HG03196 (cell line): ENCODE data around the gene C5AR2.
"Not testable (repeated sequence)": the region's sequence is repeated elsewhere in the genome, so short reads cannot be mapped to it uniquely, and the experiment has no call there.

Source experiments
- ATAC-seq: cut with Tn5 transposase; IDR thresholded peaks from one replicate; pipeline ENCODE4 v1.9.1; 2021; ENCODE audit not compliant: unreplicated experiment

The C5AR2 gene

DNA sequence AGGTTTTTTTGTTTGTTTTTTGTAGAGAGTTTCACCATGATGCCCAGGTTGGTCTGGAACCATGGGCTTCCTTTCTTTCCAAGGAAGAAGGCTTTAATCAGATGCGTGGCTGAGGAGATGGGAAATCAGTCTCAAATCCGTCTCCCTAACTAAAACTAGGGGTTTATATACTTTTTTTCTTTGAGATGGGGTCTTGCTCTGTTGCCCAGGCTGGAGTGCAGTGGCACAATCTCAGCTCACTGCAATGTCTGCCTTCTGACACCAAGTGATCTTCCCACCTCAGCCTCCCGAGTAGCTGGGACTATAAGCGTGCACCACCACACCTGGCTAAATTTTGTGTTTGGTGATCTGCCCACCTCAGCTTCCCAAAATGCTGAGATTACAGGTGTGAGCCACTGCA lies 52.6 kb downstream of the C5AR2 start:
- ATAC-seq, result not testable (repeated sequence)

DNA sequence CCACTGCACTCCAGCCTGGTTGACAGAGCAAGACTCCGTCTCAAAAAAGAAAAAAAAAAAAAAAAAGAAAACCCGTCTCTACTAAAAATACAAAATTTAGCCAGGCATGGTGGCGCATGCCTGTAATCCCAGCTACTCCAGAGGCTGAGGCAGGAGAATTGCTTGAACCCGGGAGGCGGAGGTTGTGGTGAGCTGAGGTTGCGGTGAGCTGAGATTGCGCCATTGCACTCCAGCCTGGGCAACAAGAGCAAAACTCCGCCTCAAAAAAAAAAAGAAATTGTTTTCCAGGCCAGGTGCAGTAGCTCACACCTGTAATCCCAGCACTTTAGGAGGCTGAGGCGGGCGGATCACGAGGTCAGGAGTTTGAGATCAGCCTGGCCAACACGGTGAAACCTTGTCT lies 54.6 kb downstream of the C5AR2 start:
- ATAC-seq, result not testable (repeated sequence)

DNA sequence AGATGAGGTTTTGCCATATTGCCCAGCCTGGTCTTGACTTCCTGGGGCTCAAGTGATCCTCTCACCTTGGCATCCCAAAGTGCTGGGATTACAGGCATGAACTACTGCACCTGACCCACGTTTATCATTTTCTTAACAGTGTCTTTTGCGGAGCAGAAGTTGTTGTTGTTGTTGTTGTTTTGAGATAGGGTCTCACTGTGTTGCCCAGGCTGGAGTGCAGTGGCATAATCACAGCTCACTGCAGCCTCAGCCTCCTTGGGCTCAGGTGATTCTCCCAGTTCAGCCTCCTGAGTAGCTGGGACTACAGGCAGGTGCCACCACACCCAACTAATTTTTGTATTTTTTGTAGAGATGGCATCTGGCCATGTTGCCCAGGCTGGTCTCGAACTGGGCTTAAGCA lies 55.6 kb downstream of the C5AR2 start:
- ATAC-seq, result not testable (repeated sequence)

DNA sequence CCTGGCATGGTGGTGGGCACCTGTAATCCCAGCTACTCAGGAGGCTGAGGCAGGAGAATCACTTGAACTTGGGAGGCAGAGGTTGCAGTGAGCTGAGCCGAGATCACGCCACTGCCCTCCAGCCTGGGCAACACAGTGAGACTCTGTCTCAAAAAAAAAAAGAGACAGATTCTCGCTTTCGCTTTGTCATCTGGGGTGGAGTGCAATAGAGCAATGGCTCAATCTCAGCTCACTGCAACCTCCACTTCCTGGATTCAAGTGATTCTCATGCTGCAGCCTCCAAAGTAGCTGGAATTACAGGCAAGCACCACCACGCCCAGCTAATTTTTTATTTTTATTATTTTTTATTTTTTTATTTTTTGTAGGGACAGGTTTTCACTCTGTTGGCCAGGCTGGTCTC lies 56.7 kb downstream of the C5AR2 start:
- ATAC-seq, result not testable (repeated sequence)

DNA sequence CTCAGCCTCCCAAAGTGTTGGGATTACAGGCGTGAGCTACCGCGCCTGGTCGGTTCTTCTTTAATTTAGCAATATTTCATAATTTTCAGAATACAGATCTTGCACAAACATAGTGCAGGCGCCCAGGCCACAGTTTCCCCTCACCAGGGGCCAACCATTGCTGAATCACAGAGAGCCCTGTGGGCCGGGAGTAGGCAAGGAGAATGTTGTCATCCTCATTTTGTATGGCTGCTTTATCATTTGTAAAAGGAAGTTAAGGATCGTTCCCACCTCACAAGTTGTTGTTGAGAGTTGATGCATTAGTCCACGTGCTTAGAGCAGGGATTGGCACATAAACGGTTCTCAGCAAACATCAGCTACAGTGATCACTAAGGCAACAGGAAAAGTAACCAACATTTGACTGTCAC lies 57.2 kb downstream of the C5AR2 start:
- ATAC-seq, result no peak

DNA sequence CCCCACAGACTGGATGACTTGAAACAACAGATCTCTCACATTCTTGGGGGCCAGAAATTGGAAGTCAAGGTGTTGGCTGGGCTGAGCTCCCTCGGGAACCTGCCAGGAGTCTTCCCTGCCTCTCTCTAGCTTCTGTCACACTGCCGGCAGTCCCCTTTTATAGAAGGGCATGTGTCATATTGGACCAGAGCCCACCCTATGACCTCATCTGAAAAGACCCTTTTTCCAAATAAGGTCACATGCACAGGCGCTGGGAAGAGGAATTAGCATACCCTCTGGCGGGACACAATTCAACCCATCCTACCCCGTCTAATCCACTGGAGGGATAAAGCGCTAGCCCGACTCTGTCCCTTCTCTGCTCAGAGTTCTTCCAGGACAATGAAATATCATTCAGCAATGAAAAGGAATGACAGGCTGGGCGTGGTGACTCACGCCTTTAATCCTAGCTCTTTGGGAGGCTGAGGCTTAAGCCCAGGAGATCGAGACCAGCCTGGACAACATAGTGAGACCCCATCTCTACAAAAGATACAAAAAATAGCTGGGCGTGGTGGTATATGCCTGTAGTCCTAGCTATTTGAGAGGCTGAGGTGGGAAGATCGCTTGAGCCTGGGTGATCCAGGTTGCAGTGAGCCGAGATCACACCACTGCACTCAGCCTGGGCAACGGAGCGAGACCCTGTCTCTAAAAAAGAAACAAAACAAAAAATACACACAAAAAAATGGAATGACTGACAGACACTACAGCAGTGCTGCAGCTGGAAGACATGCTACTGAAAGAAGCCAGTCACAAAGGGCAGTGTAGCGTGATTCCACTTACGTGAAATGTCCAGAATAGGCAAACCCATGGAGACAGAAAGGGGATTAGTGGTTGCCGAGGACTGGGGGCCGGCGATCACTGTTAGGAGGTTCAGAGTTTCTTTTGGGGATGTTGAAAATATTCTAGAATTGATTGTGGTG lies 58.8 kb downstream of the C5AR2 start:
- no peak for ATAC-seq

DNA sequence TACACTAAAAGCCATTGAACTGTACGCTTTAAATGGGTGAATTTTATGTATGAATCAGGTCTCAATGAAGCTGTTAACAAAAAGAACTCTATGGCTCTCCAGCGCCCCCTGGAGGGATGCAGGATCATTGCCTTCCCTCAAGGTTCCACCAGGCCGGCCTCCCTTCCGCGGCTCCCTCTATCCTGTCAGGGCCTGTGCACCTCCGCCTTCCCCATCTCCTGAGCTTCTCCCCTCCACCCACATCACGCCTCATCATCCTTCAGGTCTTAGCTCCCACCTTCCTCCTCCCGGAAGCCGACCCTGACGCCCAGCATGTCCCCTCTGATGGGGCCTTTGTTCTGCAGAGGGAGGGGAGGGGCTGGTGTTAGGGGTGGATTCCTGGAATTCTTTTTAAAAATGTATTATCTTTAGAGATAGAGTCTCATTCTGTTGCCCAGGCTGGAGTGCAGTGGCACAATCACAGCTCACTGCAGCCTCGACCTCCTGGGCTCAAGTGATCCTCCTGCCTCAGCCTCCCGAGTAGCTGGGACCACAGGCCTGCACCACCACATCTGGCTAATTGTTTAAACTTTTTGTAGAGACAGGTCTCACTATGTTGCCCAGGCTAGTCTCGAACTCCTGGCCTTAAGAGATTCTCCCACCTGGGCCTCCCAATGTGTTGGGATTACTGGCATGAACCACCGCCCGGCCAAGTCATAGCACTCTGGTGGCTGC lies 59.7 kb downstream of the C5AR2 start:
- ATAC-seq, result no peak
